Activated naive CD4-positive, alpha-beta T cell (primary cell): ENCODE data around the gene PCIF1.
A peak's percentile ranks its signal among the peaks of the same experiment; 100 is the strongest.

ENCODE experiments used
- DNase-seq, 4 experiments: peaks; one replicate each; lab custom pipeline; 2025; lab: John Stamatoyannopoulos, UW

PCIF1 gene

GRCh38 chr20:45904583-45905504 lies 29.6 kb upstream of the PCIF1 start:
- DNase-seq, result no peak

GRCh38 chr20:45905505-45906079 lies 28.9 kb upstream of the PCIF1 start:
- DNase-seq, result no peak

- no peak for DNase-seq
Measured at GRCh38 chr20:45907219-45907948, 27.1 kb upstream of the PCIF1 start.

- no peak for DNase-seq
Measured at GRCh38 chr20:45908084-45908483, 26.4 kb upstream of the PCIF1 start.

GRCh38 chr20:45909336-45909808 lies 25.1 kb upstream of the PCIF1 start:
- DNase-seq, result no peak

GRCh38 chr20:45909817-45910669 lies 24.4 kb upstream of the PCIF1 start:
- no peak for DNase-seq

GRCh38 chr20:45910670-45911485 lies 23.6 kb upstream of the PCIF1 start:
- DNase-seq, result peak; percentile 50 to 74 (median 70)

- DNase-seq, result peak in 1 of 4 experiments; percentile 7
Measured at GRCh38 chr20:45911486-45912343, 22.8 kb upstream of the PCIF1 start, which contains the start of gene PLTP. TSS of gene PLTP (minus strand) at chr20:45912155. CDS start at chr20:45911452, 703 bp downstream.

GRCh38 chr20:45912344-45912682 lies 22.2 kb upstream of the PCIF1 start:
- DNase-seq, result no peak

GRCh38 chr20:45913116-45913515 lies 21.4 kb upstream of the PCIF1 start:
- DNase-seq, result no peak

GRCh38 chr20:45917790-45918141 lies 16.7 kb upstream of the PCIF1 start:
- DNase-seq, result no peak

- no peak for DNase-seq
Measured at GRCh38 chr20:45918182-45918737, 16.2 kb upstream of the PCIF1 start.

- DNase-seq, result no peak
Measured at GRCh38 chr20:45918779-45919537, 15.5 kb upstream of the PCIF1 start.

GRCh38 chr20:45919542-45920399 lies 14.7 kb upstream of the PCIF1 start:
- DNase-seq, result no peak

- no peak for DNase-seq
Measured at GRCh38 chr20:45920462-45921336, 13.8 kb upstream of the PCIF1 start.

- no peak for DNase-seq
Measured at GRCh38 chr20:45921337-45922189, 12.9 kb upstream of the PCIF1 start.
